Stimulated activated CD8-positive, alpha-beta memory T cell treated with anti-CD3 and anti-CD28 coated beads, Interleukin-7, amount 100 ng/mL, for 24 hours (primary cell): ENCODE results near the gene CCNB3.
"Not testable (repeated sequence)": the region's sequence is repeated elsewhere in the genome, so short reads cannot be mapped to it uniquely, and the experiment has no call there.

Experiments
- DNase-seq: peaks from one replicate; pipeline ENCODE4 v3.0.0-alpha.2; 2020; ENCODE audit warnings: low read depth

CCNB3 gene, protein sequence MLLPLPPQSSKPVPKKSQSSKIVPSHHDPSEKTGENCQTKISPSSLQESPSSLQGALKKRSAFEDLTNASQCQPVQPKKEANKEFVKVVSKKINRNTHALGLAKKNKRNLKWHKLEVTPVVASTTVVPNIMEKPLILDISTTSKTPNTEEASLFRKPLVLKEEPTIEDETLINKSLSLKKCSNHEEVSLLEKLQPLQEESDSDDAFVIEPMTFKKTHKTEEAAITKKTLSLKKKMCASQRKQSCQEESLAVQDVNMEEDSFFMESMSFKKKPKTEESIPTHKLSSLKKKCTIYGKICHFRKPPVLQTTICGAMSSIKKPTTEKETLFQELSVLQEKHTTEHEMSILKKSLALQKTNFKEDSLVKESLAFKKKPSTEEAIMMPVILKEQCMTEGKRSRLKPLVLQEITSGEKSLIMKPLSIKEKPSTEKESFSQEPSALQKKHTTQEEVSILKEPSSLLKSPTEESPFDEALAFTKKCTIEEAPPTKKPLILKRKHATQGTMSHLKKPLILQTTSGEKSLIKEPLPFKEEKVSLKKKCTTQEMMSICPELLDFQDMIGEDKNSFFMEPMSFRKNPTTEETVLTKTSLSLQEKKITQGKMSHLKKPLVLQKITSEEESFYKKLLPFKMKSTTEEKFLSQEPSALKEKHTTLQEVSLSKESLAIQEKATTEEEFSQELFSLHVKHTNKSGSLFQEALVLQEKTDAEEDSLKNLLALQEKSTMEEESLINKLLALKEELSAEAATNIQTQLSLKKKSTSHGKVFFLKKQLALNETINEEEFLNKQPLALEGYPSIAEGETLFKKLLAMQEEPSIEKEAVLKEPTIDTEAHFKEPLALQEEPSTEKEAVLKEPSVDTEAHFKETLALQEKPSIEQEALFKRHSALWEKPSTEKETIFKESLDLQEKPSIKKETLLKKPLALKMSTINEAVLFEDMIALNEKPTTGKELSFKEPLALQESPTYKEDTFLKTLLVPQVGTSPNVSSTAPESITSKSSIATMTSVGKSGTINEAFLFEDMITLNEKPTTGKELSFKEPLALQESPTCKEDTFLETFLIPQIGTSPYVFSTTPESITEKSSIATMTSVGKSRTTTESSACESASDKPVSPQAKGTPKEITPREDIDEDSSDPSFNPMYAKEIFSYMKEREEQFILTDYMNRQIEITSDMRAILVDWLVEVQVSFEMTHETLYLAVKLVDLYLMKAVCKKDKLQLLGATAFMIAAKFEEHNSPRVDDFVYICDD (N-terminal part only)

GRCh38 chrX:50204364-50204899 is at the start of gene CCNB3:
CCNB3 (plus strand) TSS chrX:50204765; CDS start chrX:50285164, 80,399 bp downstream.
- peak; percentile 39 for DNase-seq

DNA sequence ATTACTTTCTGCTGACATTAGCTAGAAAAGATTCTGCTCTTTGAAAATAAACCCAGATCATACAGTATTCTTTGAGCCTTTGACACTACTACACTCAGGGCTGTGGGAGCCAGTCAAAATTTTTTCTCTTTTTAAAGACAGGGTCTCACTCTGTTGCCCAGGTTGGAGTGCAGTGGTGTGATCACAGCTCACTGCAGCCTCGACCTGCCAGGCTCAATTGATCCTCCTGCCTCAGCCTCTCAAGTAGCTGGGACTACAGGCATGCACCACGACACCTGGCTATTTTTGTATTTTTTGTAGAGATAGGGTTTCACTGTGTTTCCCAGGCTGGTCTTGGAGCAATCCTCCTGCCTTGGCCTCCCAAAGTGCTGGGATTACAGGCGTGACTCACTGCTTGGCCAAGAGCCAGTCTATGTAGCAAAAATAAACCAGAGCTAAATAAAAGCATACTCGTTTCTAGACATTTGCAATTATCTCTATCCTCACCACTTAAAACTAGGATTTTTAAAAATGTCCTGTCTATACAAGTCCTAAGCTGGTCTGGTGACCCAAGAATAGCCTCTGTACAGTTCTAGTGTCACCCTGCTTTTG is 46.9 kb upstream of the CCNB3 start:
- DNase-seq = no peak

- DNase-seq = no peak
Observed at GRCh38 chrX:50158593-50158992, 46.0 kb upstream of the CCNB3 start.

DNA sequence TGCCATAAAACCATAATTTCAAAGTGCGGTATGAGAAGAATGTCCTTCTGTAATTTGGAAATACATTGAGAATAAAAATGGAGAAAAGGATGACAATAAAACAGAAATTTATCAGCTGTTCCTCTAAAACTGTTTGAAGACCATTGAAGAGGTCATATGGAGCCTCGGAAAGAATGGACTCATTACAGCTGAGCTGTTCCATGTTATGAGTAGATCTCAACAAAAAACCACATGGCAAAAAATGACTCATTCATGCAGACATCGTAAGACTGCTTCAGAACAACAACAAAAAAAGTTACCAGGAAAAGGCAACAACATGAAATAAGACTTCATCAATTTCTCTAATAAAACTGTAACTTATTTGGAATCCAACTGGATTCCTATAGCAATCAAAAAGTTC is 43.4 kb upstream of the CCNB3 start:
- DNase-seq = no peak

DNA sequence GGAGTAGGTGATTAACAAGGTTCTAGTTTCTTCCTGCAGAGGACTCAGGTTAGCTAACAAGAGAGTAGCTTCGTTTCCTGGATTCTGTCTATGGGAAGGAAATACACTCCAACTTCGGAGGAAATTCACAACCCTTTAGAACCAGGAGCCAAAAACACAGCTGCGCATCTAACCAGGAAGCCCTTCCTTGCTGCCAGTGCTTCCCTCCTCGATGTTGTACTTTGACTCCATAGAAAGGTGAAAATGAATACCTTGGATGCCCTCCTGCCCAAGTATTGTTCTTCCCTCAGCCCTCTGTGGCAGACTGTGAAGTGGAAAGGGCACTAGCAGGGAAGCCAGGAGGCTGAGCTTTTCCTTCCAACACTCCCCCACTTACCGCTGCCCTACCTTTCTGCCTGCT is 38.8 kb upstream of the CCNB3 start:
- no peak for DNase-seq

DNA sequence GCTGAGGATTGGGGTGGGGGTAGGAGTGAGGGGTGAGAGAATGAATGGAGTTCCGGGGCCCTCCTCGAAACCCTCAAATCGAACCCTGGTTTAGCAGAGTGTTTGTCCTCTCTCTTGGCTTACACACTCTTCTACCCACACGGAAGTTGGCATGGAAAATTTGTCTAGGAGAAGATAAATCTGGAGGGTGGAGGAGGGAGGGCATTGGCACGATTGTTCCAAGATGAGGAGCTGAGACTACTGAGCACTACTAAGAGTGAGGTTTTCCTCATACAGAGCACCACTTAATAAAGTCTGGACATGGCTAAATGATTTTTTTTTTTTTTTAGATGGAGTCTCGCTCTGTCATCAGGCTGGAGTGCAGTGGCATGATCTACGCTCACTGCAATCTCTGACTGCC is 37.2 kb upstream of the CCNB3 start:
- no peak for DNase-seq

- DNase-seq = no peak
Observed at GRCh38 chrX:50168241-50168687, 36.3 kb upstream of the CCNB3 start.

- no peak for DNase-seq
Observed at GRCh38 chrX:50169717-50170116, 34.8 kb upstream of the CCNB3 start.

GRCh38 chrX:50180073-50180940 is 24.3 kb upstream of the CCNB3 start:
- no peak for DNase-seq

DNA sequence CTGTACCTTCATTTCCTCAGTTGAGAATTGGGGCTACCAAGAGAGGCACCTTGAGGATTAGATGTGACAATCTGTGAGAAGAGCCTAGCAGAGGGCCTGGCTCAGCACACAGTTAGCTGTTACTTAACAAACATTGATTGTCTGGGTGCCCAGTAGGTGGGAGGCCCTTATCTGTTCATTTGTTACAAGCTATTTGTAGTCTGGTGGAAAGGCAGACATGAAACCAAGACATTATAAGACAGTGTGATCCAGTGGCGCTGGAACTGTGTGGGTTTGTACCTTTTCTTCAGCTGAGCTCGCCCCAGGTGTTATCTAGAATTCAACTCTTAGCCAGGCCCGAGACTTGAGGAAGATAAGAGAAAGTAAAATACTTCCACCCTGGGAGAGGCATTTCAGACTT is 20.7 kb upstream of the CCNB3 start:
- DNase-seq = no peak

DNA sequence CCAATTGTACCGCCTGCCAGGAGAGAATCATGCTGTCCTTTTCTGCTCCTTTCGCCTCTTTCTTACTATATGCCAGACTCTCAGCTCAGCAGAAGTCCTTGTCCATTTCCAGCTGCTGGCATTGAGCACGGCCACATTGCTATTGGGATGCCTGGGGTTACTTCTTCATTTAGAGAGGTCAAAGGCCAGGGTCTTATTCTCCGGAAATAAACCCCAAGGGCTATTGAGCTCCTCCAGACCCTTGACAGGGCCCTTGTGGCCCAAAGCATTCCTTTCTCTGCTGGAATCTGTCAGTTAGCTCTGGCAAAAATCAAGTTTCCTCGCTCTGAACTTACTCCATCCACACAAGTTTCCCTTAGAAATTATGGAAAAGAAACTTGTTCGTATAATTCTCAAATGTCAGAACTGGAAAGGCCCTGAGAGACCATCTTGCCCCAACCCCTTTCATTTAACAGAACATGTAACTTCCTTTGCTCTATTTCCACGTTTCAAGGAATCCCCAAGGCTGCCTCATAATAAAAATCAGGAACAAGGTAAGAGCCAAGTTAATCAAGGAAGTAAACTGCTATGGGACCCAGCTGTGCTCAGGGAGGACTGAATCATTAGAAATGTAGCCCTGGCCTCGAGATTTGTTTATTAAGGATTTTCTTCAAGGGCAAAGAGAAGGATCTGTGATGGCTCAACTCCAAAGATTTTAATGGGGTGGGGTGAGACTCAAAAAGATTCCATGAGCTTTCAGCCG is 15.5 kb upstream of the CCNB3 start:
- DNase-seq = no peak

GRCh38 chrX:50198348-50198747 is 6.2 kb upstream of the CCNB3 start:
- DNase-seq = no peak

GRCh38 chrX:50200907-50201306 is 3.7 kb upstream of the CCNB3 start, which contains the start of gene AKAP4:
AKAP4 (minus strand) TSS chrX:50201007; CDS start chrX:50200889, 118 bp downstream.
- DNase-seq = no peak

- no peak for DNase-seq
Observed at GRCh38 chrX:50202539-50202938, 2.0 kb upstream of the CCNB3 start.

DNA sequence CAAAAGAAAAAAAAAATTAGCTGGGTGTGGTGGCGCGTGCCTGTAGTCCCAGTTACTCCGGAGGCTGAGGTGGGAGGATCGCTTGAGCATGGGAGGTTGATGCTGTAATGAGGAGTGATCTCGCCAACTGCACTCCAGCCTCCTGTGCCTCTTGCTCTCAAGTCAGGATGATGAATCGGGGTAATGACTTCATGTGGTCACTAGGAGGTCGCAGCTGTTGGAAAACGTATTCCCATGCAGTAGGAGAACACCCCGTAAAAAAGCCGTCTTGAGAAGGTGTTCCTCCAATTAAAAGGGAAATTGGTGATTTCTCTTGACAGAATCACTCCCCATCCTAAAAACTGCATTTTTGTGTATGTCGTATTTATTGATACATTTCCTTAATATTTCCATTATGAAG is 2.2 kb downstream of the CCNB3 start:
- DNase-seq = no peak

- DNase-seq = no peak
Observed at GRCh38 chrX:50211510-50211909, 6.9 kb downstream of the CCNB3 start.

DNA sequence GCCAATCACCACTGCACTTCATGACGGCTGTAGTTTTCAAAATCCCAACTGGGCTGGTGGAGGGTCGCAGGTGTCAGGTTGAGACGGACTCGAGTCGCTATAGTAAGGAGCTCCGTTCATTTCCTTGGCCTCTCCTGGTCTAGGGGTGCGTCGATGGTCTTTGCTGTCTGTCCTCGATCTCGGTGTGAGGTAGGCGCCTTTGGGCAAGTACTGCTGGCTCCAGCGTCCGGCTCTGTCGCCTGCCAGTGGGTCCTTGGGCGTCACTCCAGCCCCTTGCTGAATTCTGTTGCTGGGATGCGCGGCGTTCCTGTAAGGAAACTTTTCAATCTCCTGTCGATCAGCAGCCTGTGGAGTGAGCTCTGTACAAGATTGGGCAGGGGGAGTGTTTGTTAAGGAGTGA is 76.7 kb downstream of the CCNB3 start:
- no peak for DNase-seq

GRCh38 chrX:50327235-50327634 is 122.7 kb downstream of the CCNB3 start:
- no peak for DNase-seq

DNA sequence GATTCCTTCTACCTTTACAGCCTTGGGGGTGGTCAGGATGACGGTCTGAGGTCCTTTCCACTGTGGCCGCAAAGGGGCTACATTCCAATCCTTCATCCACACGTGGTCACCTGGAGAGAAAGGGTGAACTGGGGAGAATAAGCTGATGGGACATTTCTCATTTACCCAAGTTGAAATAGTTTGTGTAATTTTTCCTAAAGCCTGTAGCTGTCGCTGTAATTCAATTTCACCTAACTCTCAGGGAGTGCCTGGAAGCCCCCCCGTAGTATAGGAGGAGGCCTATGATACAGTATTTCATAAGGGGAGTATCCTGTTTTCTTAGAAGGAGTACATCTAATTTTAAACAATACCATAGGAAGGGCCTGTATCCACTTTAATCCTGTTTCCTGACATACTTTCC is 128.1 kb downstream of the CCNB3 start:
- DNase-seq = not testable (repeated sequence)

DNA sequence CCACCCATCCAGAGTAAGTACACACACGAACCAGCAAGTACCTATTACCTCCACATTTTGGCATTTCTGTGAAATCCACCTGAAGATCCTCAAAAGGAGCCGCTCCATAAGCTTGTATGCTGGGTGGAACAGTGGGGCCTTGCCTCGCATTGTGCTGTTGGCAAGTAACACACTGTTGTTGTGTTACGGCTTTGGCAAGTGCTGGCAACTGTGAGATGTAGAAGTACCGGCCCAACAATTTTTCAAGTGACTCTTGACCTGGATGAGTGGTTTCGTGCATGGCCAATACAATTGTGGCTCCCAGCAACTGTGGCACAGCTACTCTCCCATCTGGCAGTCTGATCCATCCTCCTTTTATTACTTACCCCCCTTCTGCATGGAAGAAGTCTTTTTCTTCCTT is 128.7 kb downstream of the CCNB3 start:
- DNase-seq = no peak
